ENCODE measurements around the gene BTBD2.

GRCh38 chr19:2011169-2011568 is 4.3 kb downstream of the BTBD2 start:
- TF ChIP-seq FOXK2 (IDR thresholded peaks at IDR 0.05): no peak
- TF ChIP-seq FOXM1 (IDR thresholded peaks at IDR 0.05; ENCODE audit: borderline replicate concordance): no peak
- no peak for TF ChIP-seq L3MBTL2 (conservative IDR thresholded peaks at IDR 0.05)
- no peak for TF ChIP-seq CTBP1 (IDR thresholded peaks at IDR 0.05; ENCODE audit: borderline replicate concordance)
- TF ChIP-seq ZNF384 (IDR thresholded peaks at IDR 0.05): no peak

Measured in HEK293T (cell line).